CD14-positive monocyte (primary cell): ENCODE data around the gene PPP2CA. TPM values are rescaled to one million over a fixed set of nuclear protein-coding genes. Genes with fewer than 3 reads are reported as not detected.

ENCODE experiments used
- DNase-seq, 3 donors: peaks; one replicate each; pipeline ENCODE4 v3.0.0-alpha.2; 2011 to 2022
- H2AFZ ChIP-seq: 2 replicates; pipeline ENCODE4 v1.6.0; 2012; ENCODE audit warnings: mild to moderate bottlenecking, low read depth, low read length, inconsistent platforms; ENCODE audit not compliant: insufficient read depth, poor library complexity, severe bottlenecking
- H3K27ac ChIP-seq, 2 donors: 1 replicate in 1 of 2; 2 replicates in 1 of 2; pipeline ENCODE4 v1.5.1; 2012 to 2013; ENCODE audit warnings: low read length in 2 of 2, control low read depth in 1 of 2, inconsistent platforms in 1 of 2, low read depth in 1 of 2, mild to moderate bottlenecking in 1 of 2
- H3K27me3 ChIP-seq, 2 donors: one replicate each; pipeline versions ENCODE4 v1.6.0 to v1.6.1; 2011 to 2013; ENCODE audit warnings: low read length in 2 of 2; ENCODE audit not compliant: control insufficient read depth in 2 of 2, insufficient read depth in 2 of 2
- H3K36me3 ChIP-seq, 2 donors: replicated peaks in 1 of 2; 1 replicate in 1 of 2; 2 replicates in 1 of 2; pipeline versions ENCODE4 v1.5.1 to v1.6.1; 2012 to 2013; ENCODE audit warnings: low read length in 2 of 2, control low read depth in 1 of 2, inconsistent platforms in 1 of 2, mild to moderate bottlenecking in 1 of 2; ENCODE audit not compliant: insufficient read depth in 2 of 2, control insufficient read depth in 1 of 2
- H3K4me1 ChIP-seq, 2 donors: 1 replicate in 1 of 2; 2 replicates in 1 of 2; pipeline versions ENCODE4 v1.5.1 to v1.6.1; 2012 to 2013; ENCODE audit warnings: low read length in 2 of 2, control low read depth in 1 of 2, inconsistent platforms in 1 of 2, mild to moderate bottlenecking in 1 of 2, moderate library complexity in 1 of 2; ENCODE audit not compliant: insufficient read depth in 2 of 2, control insufficient read depth in 1 of 2
- H3K4me2 ChIP-seq: replicated peaks from 2 replicates; pipeline ENCODE3; 2012; ENCODE audit warnings: low read length, moderate library complexity, mild to moderate bottlenecking; ENCODE audit not compliant: poor library complexity, severe bottlenecking; ENCODE audit errors: extremely low read depth
- H3K4me3 ChIP-seq, 3 experiments: fragments of 200-600 bp in 1 of 3; sonication (generic) in 1 of 3; replicated peaks in 1 of 3; 1 replicate in 2 of 3; 2 replicates in 1 of 3; pipeline ENCODE4 v1.5.1; 2011 to 2013; ENCODE audit warnings: low read length in 3 of 3, mild to moderate bottlenecking in 3 of 3, control low read depth in 2 of 3, low read depth in 2 of 3, inconsistent platforms in 1 of 3, moderate library complexity in 1 of 3
- H3K79me2 ChIP-seq: 2 replicates; pipeline ENCODE4 v1.6.0; 2012; ENCODE audit warnings: mild to moderate bottlenecking, control low read depth, inconsistent platforms, low read length, moderate library complexity; ENCODE audit not compliant: insufficient read depth
- H3K9ac ChIP-seq: 2 replicates; pipeline ENCODE4 v1.6.0; 2017; ENCODE audit warnings: low read length, mild to moderate bottlenecking; ENCODE audit not compliant: insufficient read depth, poor library complexity, severe bottlenecking
- H3K9me3 ChIP-seq, 2 donors: replicated peaks in 1 of 2; 1 replicate in 1 of 2; 2 replicates in 1 of 2; pipeline versions ENCODE4 v1.5.1 to v1.6.1; 2012 to 2013; ENCODE audit warnings: low read length in 2 of 2, control low read depth in 1 of 2; ENCODE audit not compliant: control insufficient read depth in 1 of 2, insufficient read depth in 1 of 2
- H4K20me1 ChIP-seq: 2 replicates; pipeline ENCODE4 v1.6.0; 2012; ENCODE audit warnings: mild to moderate bottlenecking, low read length, control low read depth, moderate library complexity; ENCODE audit not compliant: insufficient read depth
- H3K27ac Mint-ChIP-seq, 7 donors: one replicate each; pipeline ENCODE4 v1.8.0; 2020; ENCODE audit warnings: mild to moderate bottlenecking in 7 of 7, mixed read lengths in 7 of 7, moderate library complexity in 6 of 7, inconsistent platforms in 2 of 7
- H3K27me3 Mint-ChIP-seq, 3 donors: one replicate each; pipeline ENCODE4 v1.8.0; 2021 to 2022; ENCODE audit warnings: low read depth in 3 of 3, mild to moderate bottlenecking in 3 of 3, mixed read lengths in 3 of 3, moderate library complexity in 3 of 3, inconsistent platforms in 1 of 3
- H3K36me3 Mint-ChIP-seq, 2 donors: one replicate each; pipeline ENCODE4 v1.8.0; 2020; ENCODE audit warnings: mixed read lengths in 2 of 2, inconsistent platforms in 1 of 2, mild to moderate bottlenecking in 1 of 2
- H3K4me1 Mint-ChIP-seq: one replicate; pipeline ENCODE4 v1.8.0; 2020; ENCODE audit warnings: mild to moderate bottlenecking, mixed read lengths
- H3K4me3 Mint-ChIP-seq, 2 donors: one replicate each; pipeline ENCODE4 v1.8.0; 2020; ENCODE audit warnings: mild to moderate bottlenecking in 2 of 2, mixed read lengths in 2 of 2, moderate library complexity in 1 of 2
- H3K9me3 Mint-ChIP-seq, 7 donors: one replicate each; pipeline ENCODE4 v1.8.0; 2020 to 2022; ENCODE audit warnings: mixed read lengths in 7 of 7, mild to moderate bottlenecking in 6 of 7, moderate library complexity in 6 of 7, inconsistent platforms in 2 of 7
- CTCF ChIP-seq: fragments of 200-600 bp; IDR thresholded peaks from one replicate; pipeline ENCODE4 v1.8.0; 2022; ENCODE audit warnings: antibody characterized with exemption, mild to moderate bottlenecking
- WGBS: methylation state at CpG from one replicate; pipeline ENCODE4 v1.1.5; 2013; ENCODE audit warnings: missing lambda C conversion rate; ENCODE audit not compliant: insufficient coverage; 5-methylcytosine and 5-hydroxymethylcytosine counted together
- intact Hi-C, 2 donors: fragments of 100-400 bp; cut with micrococcal nuclease; formaldehyde crosslinking; loops; one replicate each; pipeline versions ENCODE4 v1.15.0 to v1.15.1; 2023
- polyA plus RNA-seq, 3 donors: library from polyadenylated mRNA; depleted of rRNA in 1 of 3; unstranded in 2 of 3; stranded (reverse) in 1 of 3; fragments of 300-500 nt in 2 of 3; fragments of >200 nt in 1 of 3; fragmentation: Illumina TruSeq in 2 of 3; gene quantifications; 1 replicate in 2 of 3; 2 replicates in 1 of 3; pipeline ENCODE4 v1.2.3, GENCODE V29; 2012 to 2021

Gene PPP2CA
- polyA plus RNA-seq, 3 donors = 82.5 to 245 (median 225) TPM

- Mint-ChIP-seq H3K27me3 (peaks cover 6 to 8% (median 7%) of the 10 kb centered on the region in 3 donors), H3K36me3 (no peaks in the 10 kb centered on the region), H3K4me1 (peaks cover 4% of the 10 kb centered on the region), H3K9me3 (no peaks in the 10 kb centered on the region), H3K4me3 (no peak overlapping the region), H3K27ac (no peak overlapping the region)
- Histone ChIP-seq H3K27ac (no peak overlapping the region), H2AFZ (no peak overlapping the region), H3K9ac (no peak overlapping the region), H3K79me2 (no peaks in the 10 kb centered on the region), H3K4me3 (no peak overlapping the region), H4K20me1 (no peaks in the 10 kb centered on the region), H3K4me1 (no peaks in the 10 kb centered on the region), H3K36me3 (no peaks in the 10 kb centered on the region), H3K4me2 (no peak overlapping the region), H3K9me3 (no peaks in the 10 kb centered on the region), H3K27me3 (no peaks in the 10 kb centered on the region)
- no peak for TF ChIP-seq CTCF
- DNase-seq = no peak
- 96% methylated on average over 2 of the region's 6 CpGs for WGBS
- intact Hi-C loops = no loop called here
These were observed 10.9 kb upstream of the PPP2CA start for GRCh38 chr5:134236820-134237219.

DNA sequence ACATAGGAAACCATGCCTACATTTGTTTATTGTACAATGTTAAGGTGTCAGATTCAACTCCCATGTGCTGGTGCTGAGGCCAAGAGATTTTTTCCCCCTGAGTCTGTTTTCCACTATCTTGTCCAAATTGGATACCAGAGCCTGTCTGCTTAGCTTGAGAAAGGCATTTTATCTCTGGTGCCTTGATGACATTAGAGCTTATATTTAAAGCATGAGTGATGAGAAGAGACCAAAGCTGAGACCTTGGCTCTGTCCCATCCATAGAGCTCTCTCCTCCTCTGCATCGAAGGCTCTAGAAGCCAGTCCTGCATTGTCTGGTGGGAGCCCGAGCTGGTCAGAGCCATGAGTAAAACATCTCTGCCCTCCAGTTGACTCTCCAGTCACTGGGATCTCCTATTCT is 10.4 kb upstream of the PPP2CA start:
- Histone ChIP-seq H3K4me3 (no peak overlapping the region), H3K79me2 (no peaks in the 10 kb centered on the region), H3K9ac (no peak overlapping the region), H3K36me3 (no peaks in the 10 kb centered on the region), H3K27me3 (no peaks in the 10 kb centered on the region), H3K4me1 (no peaks in the 10 kb centered on the region), H4K20me1 (no peaks in the 10 kb centered on the region), H3K27ac (no peak overlapping the region), H2AFZ (no peak overlapping the region), H3K9me3 (no peaks in the 10 kb centered on the region), H3K4me2 (no peak overlapping the region)
- Mint-ChIP-seq H3K27ac (no peak overlapping the region), H3K4me3 (no peak overlapping the region), H3K36me3 (no peaks in the 10 kb centered on the region), H3K4me1 (peaks cover 4% of the 10 kb centered on the region), H3K9me3 (no peaks in the 10 kb centered on the region), H3K27me3 (peaks cover 6 to 8% (median 7%) of the 10 kb centered on the region in 3 donors)
- no peak for TF ChIP-seq CTCF
- intact Hi-C loops = no loop called here
- no peak for DNase-seq
- 83% methylated on average over 1 of the region's 2 CpGs for WGBS
